CD14-positive monocyte (primary cell): ENCODE results near the gene GSKIP. TPM values are rescaled to one million over a fixed set of nuclear protein-coding genes. Genes with fewer than 3 reads are reported as not detected.

Source experiments
- DNase-seq, 3 donors: peaks; one replicate each; pipeline ENCODE4 v3.0.0-alpha.2; 2011 to 2022
- H2AFZ ChIP-seq: 2 replicates; pipeline ENCODE4 v1.6.0; 2012; ENCODE audit warnings: mild to moderate bottlenecking, low read depth, low read length, inconsistent platforms; ENCODE audit not compliant: insufficient read depth, poor library complexity, severe bottlenecking
- H3K27ac ChIP-seq, 2 donors: 1 replicate in 1 of 2; 2 replicates in 1 of 2; pipeline ENCODE4 v1.5.1; 2012 to 2013; ENCODE audit warnings: low read length in 2 of 2, control low read depth in 1 of 2, inconsistent platforms in 1 of 2, low read depth in 1 of 2, mild to moderate bottlenecking in 1 of 2
- H3K27me3 ChIP-seq, 2 donors: one replicate each; pipeline versions ENCODE4 v1.6.0 to v1.6.1; 2011 to 2013; ENCODE audit warnings: low read length in 2 of 2; ENCODE audit not compliant: control insufficient read depth in 2 of 2, insufficient read depth in 2 of 2
- H3K36me3 ChIP-seq, 2 donors: replicated peaks in 1 of 2; 1 replicate in 1 of 2; 2 replicates in 1 of 2; pipeline versions ENCODE4 v1.5.1 to v1.6.1; 2012 to 2013; ENCODE audit warnings: low read length in 2 of 2, control low read depth in 1 of 2, inconsistent platforms in 1 of 2, mild to moderate bottlenecking in 1 of 2; ENCODE audit not compliant: insufficient read depth in 2 of 2, control insufficient read depth in 1 of 2
- H3K4me1 ChIP-seq, 2 donors: 1 replicate in 1 of 2; 2 replicates in 1 of 2; pipeline versions ENCODE4 v1.5.1 to v1.6.1; 2012 to 2013; ENCODE audit warnings: low read length in 2 of 2, control low read depth in 1 of 2, inconsistent platforms in 1 of 2, mild to moderate bottlenecking in 1 of 2, moderate library complexity in 1 of 2; ENCODE audit not compliant: insufficient read depth in 2 of 2, control insufficient read depth in 1 of 2
- H3K4me2 ChIP-seq: replicated peaks from 2 replicates; pipeline ENCODE3; 2012; ENCODE audit warnings: low read length, moderate library complexity, mild to moderate bottlenecking; ENCODE audit not compliant: poor library complexity, severe bottlenecking; ENCODE audit errors: extremely low read depth
- H3K4me3 ChIP-seq, 3 experiments: fragments of 200-600 bp in 1 of 3; sonication (generic) in 1 of 3; replicated peaks in 1 of 3; 1 replicate in 2 of 3; 2 replicates in 1 of 3; pipeline ENCODE4 v1.5.1; 2011 to 2013; ENCODE audit warnings: low read length in 3 of 3, mild to moderate bottlenecking in 3 of 3, control low read depth in 2 of 3, low read depth in 2 of 3, inconsistent platforms in 1 of 3, moderate library complexity in 1 of 3
- H3K79me2 ChIP-seq: 2 replicates; pipeline ENCODE4 v1.6.0; 2012; ENCODE audit warnings: mild to moderate bottlenecking, control low read depth, inconsistent platforms, low read length, moderate library complexity; ENCODE audit not compliant: insufficient read depth
- H3K9ac ChIP-seq: 2 replicates; pipeline ENCODE4 v1.6.0; 2017; ENCODE audit warnings: low read length, mild to moderate bottlenecking; ENCODE audit not compliant: insufficient read depth, poor library complexity, severe bottlenecking
- H3K9me3 ChIP-seq, 2 donors: replicated peaks in 1 of 2; 1 replicate in 1 of 2; 2 replicates in 1 of 2; pipeline versions ENCODE4 v1.5.1 to v1.6.1; 2012 to 2013; ENCODE audit warnings: low read length in 2 of 2, control low read depth in 1 of 2; ENCODE audit not compliant: control insufficient read depth in 1 of 2, insufficient read depth in 1 of 2
- H4K20me1 ChIP-seq: 2 replicates; pipeline ENCODE4 v1.6.0; 2012; ENCODE audit warnings: mild to moderate bottlenecking, low read length, control low read depth, moderate library complexity; ENCODE audit not compliant: insufficient read depth
- H3K27ac Mint-ChIP-seq, 7 donors: one replicate each; pipeline ENCODE4 v1.8.0; 2020; ENCODE audit warnings: mild to moderate bottlenecking in 7 of 7, mixed read lengths in 7 of 7, moderate library complexity in 6 of 7, inconsistent platforms in 2 of 7
- H3K27me3 Mint-ChIP-seq, 3 donors: one replicate each; pipeline ENCODE4 v1.8.0; 2021 to 2022; ENCODE audit warnings: low read depth in 3 of 3, mild to moderate bottlenecking in 3 of 3, mixed read lengths in 3 of 3, moderate library complexity in 3 of 3, inconsistent platforms in 1 of 3
- H3K36me3 Mint-ChIP-seq, 2 donors: one replicate each; pipeline ENCODE4 v1.8.0; 2020; ENCODE audit warnings: mixed read lengths in 2 of 2, inconsistent platforms in 1 of 2, mild to moderate bottlenecking in 1 of 2
- H3K4me1 Mint-ChIP-seq: one replicate; pipeline ENCODE4 v1.8.0; 2020; ENCODE audit warnings: mild to moderate bottlenecking, mixed read lengths
- H3K4me3 Mint-ChIP-seq, 2 donors: one replicate each; pipeline ENCODE4 v1.8.0; 2020; ENCODE audit warnings: mild to moderate bottlenecking in 2 of 2, mixed read lengths in 2 of 2, moderate library complexity in 1 of 2
- H3K9me3 Mint-ChIP-seq, 7 donors: one replicate each; pipeline ENCODE4 v1.8.0; 2020 to 2022; ENCODE audit warnings: mixed read lengths in 7 of 7, mild to moderate bottlenecking in 6 of 7, moderate library complexity in 6 of 7, inconsistent platforms in 2 of 7
- CTCF ChIP-seq: fragments of 200-600 bp; IDR thresholded peaks from one replicate; pipeline ENCODE4 v1.8.0; 2022; ENCODE audit warnings: antibody characterized with exemption, mild to moderate bottlenecking
- WGBS: methylation state at CpG from one replicate; pipeline ENCODE4 v1.1.5; 2013; ENCODE audit warnings: missing lambda C conversion rate; ENCODE audit not compliant: insufficient coverage; 5-methylcytosine and 5-hydroxymethylcytosine counted together
- intact Hi-C, 2 donors: fragments of 100-400 bp; cut with micrococcal nuclease; formaldehyde crosslinking; loops; one replicate each; pipeline versions ENCODE4 v1.15.0 to v1.15.1; 2023
- polyA plus RNA-seq, 3 donors: library from polyadenylated mRNA; depleted of rRNA in 1 of 3; unstranded in 2 of 3; stranded (reverse) in 1 of 3; fragments of 300-500 nt in 2 of 3; fragments of >200 nt in 1 of 3; fragmentation: Illumina TruSeq in 2 of 3; gene quantifications; 1 replicate in 2 of 3; 2 replicates in 1 of 3; pipeline ENCODE4 v1.2.3, GENCODE V29; 2012 to 2021

Gene GSKIP
- polyA plus RNA-seq, 3 donors, result 3.1 to 24.7 (median 20.7) TPM

- TF ChIP-seq CTCF, result no peak
- H2AFZ ChIP-seq, result peak overlapping the region; percentile 29
- H3K79me2 ChIP-seq, result no peaks in the 10 kb centered on the region
- H3K36me3 Mint-ChIP-seq, result no peaks in the 10 kb centered on the region
- intact Hi-C loops, result no loop called here
- no peak overlapping the region for H3K4me3 ChIP-seq
- H3K4me1 ChIP-seq, result peaks cover 10 to 17% of the 10 kb centered on the region in 2 donors
- no peaks in the 10 kb centered on the region for H4K20me1 ChIP-seq
- no peak overlapping the region for H3K4me3 Mint-ChIP-seq
- H3K27me3 Mint-ChIP-seq, result peaks cover 0 to 11% (median 8%) of the 10 kb centered on the region in 3 donors
- H3K9me3 ChIP-seq, result peaks cover 0 to 5% of the 10 kb centered on the region in 2 donors
- H3K27ac ChIP-seq, result no peak overlapping the region
- no peak overlapping the region for H3K27ac Mint-ChIP-seq
- no peak overlapping the region for H3K4me2 ChIP-seq
- no peaks in the 10 kb centered on the region for H3K27me3 ChIP-seq
- no peaks in the 10 kb centered on the region for H3K36me3 ChIP-seq
- 100% methylated on average over 4 of the region's 5 CpGs for WGBS
- H3K9ac ChIP-seq, result no peak overlapping the region
- H3K9me3 Mint-ChIP-seq, result peaks cover 0 to 11% (median 8%) of the 10 kb centered on the region in 7 donors
- peaks cover 19% of the 10 kb centered on the region for H3K4me1 Mint-ChIP-seq
- no peak for DNase-seq
These were observed 59.7 kb downstream of the GSKIP start for GRCh38 chr14:96422992-96423391.

- Histone ChIP-seq H3K9me3 (peaks cover 0 to 5% of the 10 kb centered on the region in 2 donors), H3K36me3 (no peaks in the 10 kb centered on the region), H3K9ac (peak overlapping the region; percentile 49), H3K4me3 (peak overlapping the region; percentile 31 to 70 (median 43)), H3K4me2 (peak overlapping the region; percentile 82), H3K4me1 (peaks cover 10 to 17% of the 10 kb centered on the region in 2 donors), H4K20me1 (no peaks in the 10 kb centered on the region), H3K27ac (no peak overlapping the region), H3K79me2 (no peaks in the 10 kb centered on the region), H2AFZ (peak overlapping the region; percentile 87), H3K27me3 (no peaks in the 10 kb centered on the region)
- H3K27ac Mint-ChIP-seq, result peak overlapping the region in 1 of 7 donors; percentile 50
- WGBS, result 49% methylated on average over 22 of the region's 25 CpGs
- intact Hi-C loops, result loop anchor here (1.0 to 2.0 kb wide), 2 partner anchors 125 to 126 kb away; no protein-coding TSS in a partner anchor
- peaks cover 19% of the 10 kb centered on the region for H3K4me1 Mint-ChIP-seq
- peaks cover 0 to 11% (median 8%) of the 10 kb centered on the region in 3 donors for H3K27me3 Mint-ChIP-seq
- no peak for TF ChIP-seq CTCF
- H3K9me3 Mint-ChIP-seq, result peaks cover 0 to 13% (median 10%) of the 10 kb centered on the region in 7 donors
- H3K36me3 Mint-ChIP-seq, result no peaks in the 10 kb centered on the region
- DNase-seq, result no peak
- H3K4me3 Mint-ChIP-seq, result peak overlapping the region; percentile 68 to 92
These were observed 60.3 kb downstream of the GSKIP start for GRCh38 chr14:96423446-96424108.
